Measurements from ENCODE around the gene KRT13. TPM values are rescaled to one million over a fixed set of nuclear protein-coding genes. Genes with fewer than 3 reads are reported as not detected.

The KRT13 gene
- total and polyA plus RNA-seq, 9 of the 15 experiments (the other 6 are each of a cell fraction or from before 2014, with no cell fraction given) = 0.11 to 1.1 (median 0.24) TPM; not detected in 3

DNA sequence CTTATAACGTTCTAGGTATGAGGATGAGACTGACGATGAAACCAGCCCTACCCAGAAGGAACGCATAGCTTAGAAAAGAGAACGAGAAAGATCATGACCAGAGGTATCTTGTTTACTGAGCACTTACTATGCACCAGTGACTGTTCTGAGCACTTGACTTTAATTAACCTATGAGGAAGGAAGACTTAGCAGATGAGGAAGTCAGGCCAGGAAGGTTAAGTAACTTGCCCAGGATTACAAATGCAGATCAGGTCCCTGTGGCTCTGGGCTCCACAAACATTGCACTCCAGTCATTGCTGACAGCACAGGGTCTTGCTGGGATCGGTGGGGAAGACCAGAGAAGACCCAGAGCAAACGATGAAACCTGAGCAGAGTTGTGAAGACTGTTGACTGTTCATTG, 7.1 kb downstream of the KRT13 start (continued):
- TF ChIP-seq MYC (IDR thresholded peaks at IDR 0.05; ENCODE audit: low read depth, low read length) = no peak
- TF ChIP-seq MYC (CRISPR knock-in tag; IDR thresholded peaks at IDR 0.05; ENCODE audit: borderline replicate concordance, low read depth) = no peak
- no peak for TF ChIP-seq TAF7 (tag; IDR thresholded peaks at IDR 0.05)
- TF ChIP-seq TOE1 (IDR thresholded peaks at IDR 0.05; ENCODE audit: borderline replicate concordance) = no peak
- no peak for TF ChIP-seq TOE1 (CRISPR knock-in tag; IDR thresholded peaks at IDR 0.05; ENCODE audit: borderline replicate concordance, low read depth)
- TF ChIP-seq ZNF3 (CRISPR knock-in tag; IDR thresholded peaks at IDR 0.05) = no peak
- TF ChIP-seq, protein P1, sequence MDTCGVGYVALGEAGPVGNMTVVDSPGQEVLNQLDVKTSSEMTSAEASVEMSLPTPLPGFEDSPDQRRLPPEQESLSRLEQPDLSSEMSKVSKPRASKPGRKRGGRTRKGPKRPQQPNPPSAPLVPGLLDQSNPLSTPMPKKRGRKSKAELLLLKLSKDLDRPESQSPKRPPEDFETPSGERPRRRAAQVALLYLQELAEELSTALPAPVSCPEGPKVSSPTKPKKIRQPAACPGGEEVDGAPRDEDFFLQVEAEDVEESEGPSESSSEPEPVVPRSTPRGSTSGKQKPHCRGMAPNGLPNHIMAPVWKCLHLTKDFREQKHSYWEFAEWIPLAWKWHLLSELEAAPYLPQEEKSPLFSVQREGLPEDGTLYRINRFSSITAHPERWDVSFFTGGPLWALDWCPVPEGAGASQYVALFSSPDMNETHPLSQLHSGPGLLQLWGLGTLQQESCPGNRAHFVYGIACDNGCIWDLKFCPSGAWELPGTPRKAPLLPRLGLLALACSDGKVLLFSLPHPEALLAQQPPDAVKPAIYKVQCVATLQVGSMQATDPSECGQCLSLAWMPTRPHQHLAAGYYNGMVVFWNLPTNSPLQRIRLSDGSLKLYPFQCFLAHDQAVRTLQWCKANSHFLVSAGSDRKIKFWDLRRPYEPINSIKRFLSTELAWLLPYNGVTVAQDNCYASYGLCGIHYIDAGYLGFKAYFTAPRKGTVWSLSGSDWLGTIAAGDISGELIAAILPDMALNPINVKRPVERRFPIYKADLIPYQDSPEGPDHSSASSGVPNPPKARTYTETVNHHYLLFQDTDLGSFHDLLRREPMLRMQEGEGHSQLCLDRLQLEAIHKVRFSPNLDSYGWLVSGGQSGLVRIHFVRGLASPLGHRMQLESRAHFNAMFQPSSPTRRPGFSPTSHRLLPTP (IDR thresholded peaks at IDR 0.05; ENCODE audit: borderline replicate concordance, extremely low read depth, insufficient read length) = no peak
- peak; percentile 73 for TF ChIP-seq RBM25 (IDR thresholded peaks at IDR 0.05; ENCODE audit: low read depth, low read length, severe bottlenecking)
- TF ChIP-seq, protein P2, sequence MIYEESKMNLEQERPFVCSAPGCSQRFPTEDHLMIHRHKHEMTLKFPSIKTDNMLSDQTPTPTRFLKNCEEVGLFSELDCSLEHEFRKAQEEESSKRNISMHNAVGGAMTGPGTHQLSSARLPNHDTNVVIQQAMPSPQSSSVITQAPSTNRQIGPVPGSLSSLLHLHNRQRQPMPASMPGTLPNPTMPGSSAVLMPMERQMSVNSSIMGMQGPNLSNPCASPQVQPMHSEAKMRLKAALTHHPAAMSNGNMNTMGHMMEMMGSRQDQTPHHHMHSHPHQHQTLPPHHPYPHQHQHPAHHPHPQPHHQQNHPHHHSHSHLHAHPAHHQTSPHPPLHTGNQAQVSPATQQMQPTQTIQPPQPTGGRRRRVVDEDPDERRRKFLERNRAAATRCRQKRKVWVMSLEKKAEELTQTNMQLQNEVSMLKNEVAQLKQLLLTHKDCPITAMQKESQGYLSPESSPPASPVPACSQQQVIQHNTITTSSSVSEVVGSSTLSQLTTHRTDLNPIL (CRISPR knock-in tag; IDR thresholded peaks at IDR 0.05) = no peak
- TF ChIP-seq, protein P3, sequence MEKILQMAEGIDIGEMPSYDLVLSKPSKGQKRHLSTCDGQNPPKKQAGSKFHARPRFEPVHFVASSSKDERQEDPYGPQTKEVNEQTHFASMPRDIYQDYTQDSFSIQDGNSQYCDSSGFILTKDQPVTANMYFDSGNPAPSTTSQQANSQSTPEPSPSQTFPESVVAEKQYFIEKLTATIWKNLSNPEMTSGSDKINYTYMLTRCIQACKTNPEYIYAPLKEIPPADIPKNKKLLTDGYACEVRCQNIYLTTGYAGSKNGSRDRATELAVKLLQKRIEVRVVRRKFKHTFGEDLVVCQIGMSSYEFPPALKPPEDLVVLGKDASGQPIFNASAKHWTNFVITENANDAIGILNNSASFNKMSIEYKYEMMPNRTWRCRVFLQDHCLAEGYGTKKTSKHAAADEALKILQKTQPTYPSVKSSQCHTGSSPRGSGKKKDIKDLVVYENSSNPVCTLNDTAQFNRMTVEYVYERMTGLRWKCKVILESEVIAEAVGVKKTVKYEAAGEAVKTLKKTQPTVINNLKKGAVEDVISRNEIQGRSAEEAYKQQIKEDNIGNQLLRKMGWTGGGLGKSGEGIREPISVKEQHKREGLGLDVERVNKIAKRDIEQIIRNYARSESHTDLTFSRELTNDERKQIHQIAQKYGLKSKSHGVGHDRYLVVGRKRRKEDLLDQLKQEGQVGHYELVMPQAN (IDR thresholded peaks at IDR 0.05; ENCODE audit: borderline replicate concordance) = no peak
- peak; percentile 54; the same call in 1 of the 2 replicates for TF ChIP-seq SMARCA5 (IDR thresholded peaks at IDR 0.05)
- TF ChIP-seq FOXA3 (CRISPR knock-in tag; conservative IDR thresholded peaks at IDR 0.05 in 1 of 2, IDR thresholded peaks at IDR 0.05 in 1 of 2) = peak in 1 of 2 experiments; percentile 66; a peak in 2 of 4 replicates
- no peak for TF ChIP-seq ZNF586 (CRISPR knock-in tag; conservative IDR thresholded peaks at IDR 0.05)
- TF ChIP-seq SRF (CRISPR knock-in tag; IDR thresholded peaks at IDR 0.05) = no peak
- no peak for TF ChIP-seq MEF2A (IDR thresholded peaks at IDR 0.05; ENCODE audit: control insufficient read depth, low read depth, low read length)
- TF ChIP-seq ZBTB34 (CRISPR knock-in tag; IDR thresholded peaks at IDR 0.05) = no peak
- TF ChIP-seq MTF1 (CRISPR knock-in tag; IDR thresholded peaks at IDR 0.05; ENCODE audit: borderline replicate concordance) = no peak
- TF ChIP-seq RBM22 (IDR thresholded peaks at IDR 0.05; ENCODE audit: low read depth, low read length, poor library complexity, severe bottlenecking) = no peak
